ENCODE results near the gene LMTK2.

LMTK2 gene

DNA sequence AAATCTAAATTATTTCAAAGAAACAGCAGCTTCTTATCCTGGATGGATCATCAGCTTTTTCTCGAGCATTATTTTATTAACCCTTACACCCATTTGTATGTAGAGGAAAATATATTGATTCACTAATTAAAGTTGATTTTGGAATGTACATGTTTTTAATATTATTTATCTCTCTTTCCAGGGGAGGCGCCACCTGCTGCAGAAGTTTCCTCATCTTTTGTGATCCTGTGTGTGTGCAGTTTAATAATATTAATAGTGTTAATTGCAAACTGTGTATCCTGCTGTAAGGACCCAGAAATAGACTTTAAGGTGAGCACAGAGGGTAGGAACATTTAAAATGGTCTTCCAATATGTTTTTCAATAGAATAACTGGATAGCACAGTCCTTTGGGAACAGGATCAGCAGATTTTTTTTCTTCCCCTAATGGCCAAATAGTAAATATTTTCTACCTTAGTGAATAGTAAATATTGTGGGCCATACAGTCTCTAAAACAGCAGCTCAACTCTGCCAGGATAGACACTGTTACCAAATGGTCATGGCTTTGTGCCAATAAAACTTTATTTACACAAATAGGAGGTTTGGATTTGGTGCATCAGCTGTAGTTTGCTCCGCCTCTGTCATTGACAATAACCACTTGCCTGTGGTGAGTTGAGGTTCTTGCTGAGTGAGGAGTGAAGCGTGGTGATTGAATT lies 30.6 kb downstream of the LMTK2 start:
- TF ChIP-seq EZH2phosphoT487 (conservative IDR thresholded peaks at IDR 0.05; ENCODE audit: low read length) (no peak), CTCF (IDR thresholded peaks at IDR 0.05; ENCODE audit: insufficient read depth, low read length, poor library complexity, severe bottlenecking) (peak; percentile 16)
- H3K36me3 ChIP-seq (ENCODE audit: low read length) = peaks cover 3% of the 10 kb centered on the region; the same call in 1 of the 2 replicates

GRCh38 chr7:98137826-98138151 lies 31.1 kb downstream of the LMTK2 start:
- peaks cover 6% of the 10 kb centered on the region; the same call in 1 of the 2 replicates for H3F3A ChIP-seq (ENCODE audit: insufficient read depth)
- peaks cover 5% of the 10 kb centered on the region for H3K36me3 ChIP-seq (ENCODE audit: low read length)
- no peak overlapping the region for H3K27ac ChIP-seq (ENCODE audit: low read depth, low read length)
- no peak overlapping the region for H2AFZ ChIP-seq (ENCODE audit: low read depth, low read length, severe bottlenecking)
- H3K4me2 ChIP-seq (ENCODE audit: low read depth, low read length, poor library complexity, severe bottlenecking) = no peak overlapping the region
- no peaks in the 10 kb centered on the region for H3K9me2 ChIP-seq (replicated peaks; ENCODE audit: insufficient read depth, low read length)
- H3K4me3 ChIP-seq (ENCODE audit: insufficient read depth, low read length, poor library complexity, severe bottlenecking) = no peak overlapping the region
- no peak overlapping the region for H3K9ac ChIP-seq (ENCODE audit: low read length)
- no peaks in the 10 kb centered on the region for H3K9me3 ChIP-seq (ENCODE audit: insufficient read depth, low read length)
- no peaks in the 10 kb centered on the region for H3K27me3 ChIP-seq (ENCODE audit: low read length)
- H4K20me1 ChIP-seq (ENCODE audit: low read depth, low read length) = peaks cover 44% of the 10 kb centered on the region
- TF ChIP-seq CTCF (IDR thresholded peaks at IDR 0.05; ENCODE audit: insufficient read depth, low read length, poor library complexity, severe bottlenecking) (no peak), EZH2phosphoT487 (conservative IDR thresholded peaks at IDR 0.05; ENCODE audit: low read length) (no peak)
- no peaks in the 10 kb centered on the region for H3K79me2 ChIP-seq (ENCODE audit: insufficient read depth, low read length)

More for the DNA sequence above, 30.6 kb downstream of the LMTK2 start:
- Histone ChIP-seq H4K20me1 (ENCODE audit: low read depth, low read length) (peaks cover 49% of the 10 kb centered on the region), H3K9ac (ENCODE audit: low read length) (no peak overlapping the region), H3K9me2 (replicated peaks; ENCODE audit: insufficient read depth, low read length) (no peaks in the 10 kb centered on the region), H3K9me3 (ENCODE audit: insufficient read depth, low read length) (no peaks in the 10 kb centered on the region), H3K4me2 (ENCODE audit: low read depth, low read length, poor library complexity, severe bottlenecking) (no peak overlapping the region), H3K4me3 (ENCODE audit: insufficient read depth, low read length, poor library complexity, severe bottlenecking) (no peak overlapping the region), H3K27ac (ENCODE audit: low read depth, low read length) (no peak overlapping the region), H3K79me2 (ENCODE audit: insufficient read depth, low read length) (no peaks in the 10 kb centered on the region), H2AFZ (ENCODE audit: low read depth, low read length, severe bottlenecking) (no peak overlapping the region), H3F3A (ENCODE audit: insufficient read depth) (peaks cover 10% of the 10 kb centered on the region; the same call in 1 of the 2 replicates), H3K27me3 (ENCODE audit: low read length) (no peaks in the 10 kb centered on the region)

DNA sequence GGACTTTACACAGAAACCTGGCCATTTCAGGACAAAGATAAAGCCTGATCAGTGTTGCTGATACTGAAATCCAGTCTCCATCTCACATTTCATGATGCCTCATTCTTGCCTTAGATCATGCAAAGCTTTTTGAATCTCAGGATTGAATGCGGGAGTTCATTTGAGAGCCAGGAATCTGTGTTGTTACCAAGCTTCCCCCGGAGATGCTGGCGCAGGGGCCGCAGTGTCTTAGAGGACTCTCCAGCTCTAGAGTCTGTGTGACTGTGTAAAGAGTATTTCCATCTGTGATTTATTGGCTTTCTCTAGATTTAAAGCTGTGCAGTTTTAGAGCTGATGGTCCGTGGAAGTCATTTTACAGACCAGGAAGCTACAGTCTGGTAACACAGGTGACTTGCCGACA lies 32.0 kb downstream of the LMTK2 start:
- Histone ChIP-seq H3K36me3 (ENCODE audit: low read length) (peaks cover 10% of the 10 kb centered on the region), H2AFZ (ENCODE audit: low read depth, low read length, severe bottlenecking) (no peak overlapping the region), H3K4me3 (ENCODE audit: insufficient read depth, low read length, poor library complexity, severe bottlenecking) (no peak overlapping the region)

More for the DNA sequence above, 32.0 kb downstream of the LMTK2 start:
- H3K9me3 ChIP-seq (ENCODE audit: insufficient read depth, low read length) = no peaks in the 10 kb centered on the region
- H3K79me2 ChIP-seq (ENCODE audit: insufficient read depth, low read length) = no peaks in the 10 kb centered on the region
- H3K27me3 ChIP-seq (ENCODE audit: low read length) = no peaks in the 10 kb centered on the region
- H3K9me2 ChIP-seq (replicated peaks; ENCODE audit: insufficient read depth, low read length) = no peaks in the 10 kb centered on the region
- TF ChIP-seq EZH2phosphoT487 (conservative IDR thresholded peaks at IDR 0.05; ENCODE audit: low read length) (no peak), CTCF (IDR thresholded peaks at IDR 0.05; ENCODE audit: insufficient read depth, low read length, poor library complexity, severe bottlenecking) (no peak)
- no peak overlapping the region for H3K27ac ChIP-seq (ENCODE audit: low read depth, low read length)
- H3K4me2 ChIP-seq (ENCODE audit: low read depth, low read length, poor library complexity, severe bottlenecking) = no peak overlapping the region
- H3K9ac ChIP-seq (ENCODE audit: low read length) = no peak overlapping the region
- H3F3A ChIP-seq (ENCODE audit: insufficient read depth) = no peaks in the 10 kb centered on the region
- peaks cover 37% of the 10 kb centered on the region for H4K20me1 ChIP-seq (ENCODE audit: low read depth, low read length)

All from SU-DHL-6 (cell line).